NB4 (cell line): ENCODE data around the gene ADNP.

Source experiments
- DNase-seq: peaks from one replicate; pipeline ENCODE4 v3.0.0; 2010; ENCODE audit warnings: low read depth
- H3K4me3 ChIP-seq: one replicate; pipeline ENCODE4 v1.5.1; 2011; ENCODE audit warnings: mild to moderate bottlenecking, low read depth, low read length, moderate library complexity
- CTCF ChIP-seq: IDR thresholded peaks from one replicate; pipeline ENCODE4 v1.5.1; 2012; ENCODE audit warnings: low read depth, low read length
- MAX ChIP-seq: IDR thresholded peaks from 2 replicates; pipeline ENCODE4 v1.6.1; 2011; ENCODE audit warnings: low read depth, low read length
- MYC ChIP-seq: IDR thresholded peaks from 2 replicates; pipeline ENCODE4 v1.6.1; 2011; ENCODE audit warnings: low read depth, low read length
- POLR2A ChIP-seq: IDR thresholded peaks from 2 replicates; pipeline ENCODE4 v1.6.1; 2011; ENCODE audit warnings: mild to moderate bottlenecking; ENCODE audit not compliant: insufficient read length; ENCODE audit errors: extremely low read depth

The ADNP gene

GRCh38 chr20:50924261-50924920, 6.8 kb downstream of the ADNP start:
- TF ChIP-seq POLR2A = no peak
- TF ChIP-seq MAX = no peak
- no peak for TF ChIP-seq CTCF
- TF ChIP-seq MYC = no peak
- DNase-seq = peak; percentile 18
- H3K4me3 ChIP-seq = no peak overlapping the region

- no peak for TF ChIP-seq MYC
- no peak for TF ChIP-seq CTCF
- no peak for TF ChIP-seq POLR2A
- no peak for TF ChIP-seq MAX
- DNase-seq = no peak
- no peak overlapping the region for H3K4me3 ChIP-seq
Measured at GRCh38 chr20:50921803-50922501, 9.3 kb downstream of the ADNP start.

GRCh38 chr20:50920997-50921396, 10.2 kb downstream of the ADNP start:
- H3K4me3 ChIP-seq = no peak overlapping the region
- no peak for DNase-seq
- TF ChIP-seq MYC (no peak), POLR2A (no peak), CTCF (no peak), MAX (no peak)

- no peak overlapping the region for H3K4me3 ChIP-seq
- no peak for TF ChIP-seq POLR2A
- no peak for TF ChIP-seq MAX
- no peak for TF ChIP-seq MYC
- no peak for TF ChIP-seq CTCF
- DNase-seq = no peak
Measured at GRCh38 chr20:50919567-50919966, 11.7 kb downstream of the ADNP start.

GRCh38 chr20:50918403-50918802, 12.8 kb downstream of the ADNP start:
- no peak overlapping the region for H3K4me3 ChIP-seq
- no peak for TF ChIP-seq POLR2A
- TF ChIP-seq MYC = no peak
- no peak for TF ChIP-seq CTCF
- TF ChIP-seq MAX = no peak
- no peak for DNase-seq
